Spleen (tissue), 7 donors: ENCODE data around the gene FGF21.
"Not testable (repeated sequence)": the region's sequence is repeated elsewhere in the genome, so short reads cannot be mapped to it uniquely, and the experiment has no call there.

Source experiments
- CTCF ChIP-seq, 11 experiments: fragments of 200-600 bp in 7 of 11; fragments of 450-650 bp in 4 of 11; sonication (generic) in 4 of 11; IDR thresholded peaks in 8 of 11; conservative IDR thresholded peaks in 3 of 11; 1 replicate in 7 of 11; 2 replicates in 4 of 11; pipeline versions ENCODE4 v1.4.0 to v1.8.0; 2016 to 2021; ENCODE audit warnings: antibody characterized with exemption in 11 of 11, inconsistent platforms in 4 of 11, mild to moderate bottlenecking in 1 of 11
- POLR2A ChIP-seq, 3 donors: fragments of 450-650 bp; IDR thresholded peaks; one replicate each; pipeline ENCODE4 v1.5.1; 2017; ENCODE audit warnings: antibody characterized with exemption in 3 of 3, mild to moderate bottlenecking in 1 of 3
- donor health status: DM: no; HTN: no; CAD: no; lungs with moderate emphysema.
- donor health status: DM: no; HTN: no; CAD: no.
- donor health status: DM: no; HTN: no; CAD: no.

GRCh38 chr19:48768171-48768753, 12.9 kb downstream of the FGF21 start:
- not testable (repeated sequence) for TF ChIP-seq POLR2A (IDR thresholded peaks at IDR 0.05); CTCF (IDR thresholded peaks at IDR 0.05 in 8 of 11, conservative IDR thresholded peaks at IDR 0.05 in 3 of 11)
